ENCODE data around the gene SYNRG. TPM values are rescaled to one million over a fixed set of nuclear protein-coding genes. Genes with fewer than 3 reads are reported as not detected.

Gene SYNRG
- total and polyA plus RNA-seq, 2 of the 13 experiments (the other 11 are each of a cell fraction or from before 2014, with no cell fraction given) = 7.3 to 8.7 TPM

- in situ Hi-C loops (cut with HindIII; ENCODE audit: extremely low pct_ligation_motif_present, low pct_unique_long_range_greater_than_20kb) (no loop called here), intact Hi-C loops (cut with micrococcal nuclease; ENCODE audit: unreplicated experiment) (no loop called here)
- H4K20me1 ChIP-seq (ENCODE audit: insufficient read depth, low read length) = peaks cover 22% of the 10 kb centered on the region; the same call in 1 of the 2 replicates
- peak overlapping the region; percentile 91 to 99 (median 92) for H3K4me3 ChIP-seq (replicated peaks in 1 of 3; ENCODE audit: insufficient read depth in 1 of 3, low read depth in 2 of 3, low read length in 3 of 3)
- TSS peak; percentile 62 for BruUV-seq (replicated peaks)
- peak overlapping the region; percentile 67 for H3K27ac ChIP-seq (ENCODE audit: extremely low read length, insufficient read depth, low read length)
- ATAC-seq (peak; percentile 26), DNase-seq (ENCODE audit: low spot score) (peak; percentile 64), FAIRE-seq (no peak)
- CTCF ChIA-PET (ENCODE audit: low intra/inter-chr PET ratio, low total read pairs) = no interaction called here
- no peaks in the 10 kb centered on the region for H3K36me3 ChIP-seq (replicated peaks in 1 of 2; ENCODE audit: control insufficient read depth in 1 of 2, insufficient read depth in 2 of 2, low read length in 2 of 2)
- peaks cover 54% of the 10 kb centered on the region for H3K79me2 ChIP-seq (ENCODE audit: insufficient read depth, low read length)
- no peaks in the 10 kb centered on the region; a peak in 1 of 5 replicates for H3K27me3 ChIP-seq (ENCODE audit: control insufficient read depth in 1 of 2, insufficient read depth in 2 of 2, low read length in 2 of 2)
- POLR2A ChIA-PET = interaction anchor here (0.6 to 2.5 kb wide), 4 partner anchors 11 to 121 kb away, joined by 3 to 21 read pairs (median 5); partner anchors contain the start of genes ACACA and TADA2A
- no peaks in the 10 kb centered on the region for H3K9me3 ChIP-seq (ENCODE audit: low read length)
- H2AFZ ChIP-seq (ENCODE audit: low read length) = no peak overlapping the region
- peaks cover 66% of the 10 kb centered on the region for H3K4me1 ChIP-seq (ENCODE audit: insufficient read depth, low read length)
- H3K9ac ChIP-seq (ENCODE audit: insufficient read depth, low read depth, low read length) = peak overlapping the region; percentile 79
- peak overlapping the region; percentile 90 for H3K4me2 ChIP-seq (ENCODE audit: low read depth, low read length)
- WGBS (ENCODE audit: low lambda C conversion rate) = 4% methylated on average over 22 of the region's 24 CpGs
- TF ChIP-seq SNAPC2 (CRISPR knock-in tag; IDR thresholded peaks at IDR 0.05) (no peak), ZEB1 (IDR thresholded peaks at IDR 0.05; ENCODE audit: insufficient replicate concordance, low read depth) (no peak), FOXK2 (IDR thresholded peaks at IDR 0.05) (no peak), FOXM1 (CRISPR knock-in tag; IDR thresholded peaks at IDR 0.05) (no peak), ZNF850 (CRISPR knock-in tag; conservative IDR thresholded peaks at IDR 0.05) (no peak), ZNF224 (CRISPR knock-in tag; IDR thresholded peaks at IDR 0.05) (no peak), TOPORS (CRISPR knock-in tag; IDR thresholded peaks at IDR 0.05) (no peak), ZNF33A (CRISPR knock-in tag; IDR thresholded peaks at IDR 0.05; ENCODE audit: borderline replicate concordance) (no peak), PHF20 (CRISPR knock-in tag; IDR thresholded peaks at IDR 0.05) (no peak), SOX6 (IDR thresholded peaks at IDR 0.05) (no peak), SOX6 (CRISPR knock-in tag; IDR thresholded peaks at IDR 0.05) (no peak), ZNF615 (CRISPR knock-in tag; IDR thresholded peaks at IDR 0.05; ENCODE audit: borderline replicate concordance) (no peak), HHEX (CRISPR knock-in tag; IDR thresholded peaks at IDR 0.05) (no peak), ZNF383 (CRISPR knock-in tag; IDR thresholded peaks at IDR 0.05; ENCODE audit: borderline replicate concordance) (no peak), ZBTB3 (CRISPR knock-in tag; IDR thresholded peaks at IDR 0.05; ENCODE audit: borderline replicate concordance, low read depth) (no peak), CENPT (CRISPR knock-in tag; IDR thresholded peaks at IDR 0.05; ENCODE audit: low read depth) (no peak)
- TF ChIP-seq, protein P1, sequence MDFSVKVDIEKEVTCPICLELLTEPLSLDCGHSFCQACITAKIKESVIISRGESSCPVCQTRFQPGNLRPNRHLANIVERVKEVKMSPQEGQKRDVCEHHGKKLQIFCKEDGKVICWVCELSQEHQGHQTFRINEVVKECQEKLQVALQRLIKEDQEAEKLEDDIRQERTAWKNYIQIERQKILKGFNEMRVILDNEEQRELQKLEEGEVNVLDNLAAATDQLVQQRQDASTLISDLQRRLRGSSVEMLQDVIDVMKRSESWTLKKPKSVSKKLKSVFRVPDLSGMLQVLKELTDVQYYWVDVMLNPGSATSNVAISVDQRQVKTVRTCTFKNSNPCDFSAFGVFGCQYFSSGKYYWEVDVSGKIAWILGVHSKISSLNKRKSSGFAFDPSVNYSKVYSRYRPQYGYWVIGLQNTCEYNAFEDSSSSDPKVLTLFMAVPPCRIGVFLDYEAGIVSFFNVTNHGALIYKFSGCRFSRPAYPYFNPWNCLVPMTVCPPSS (IDR thresholded peaks at IDR 0.05) = no peak
- TF ChIP-seq, protein P2, sequence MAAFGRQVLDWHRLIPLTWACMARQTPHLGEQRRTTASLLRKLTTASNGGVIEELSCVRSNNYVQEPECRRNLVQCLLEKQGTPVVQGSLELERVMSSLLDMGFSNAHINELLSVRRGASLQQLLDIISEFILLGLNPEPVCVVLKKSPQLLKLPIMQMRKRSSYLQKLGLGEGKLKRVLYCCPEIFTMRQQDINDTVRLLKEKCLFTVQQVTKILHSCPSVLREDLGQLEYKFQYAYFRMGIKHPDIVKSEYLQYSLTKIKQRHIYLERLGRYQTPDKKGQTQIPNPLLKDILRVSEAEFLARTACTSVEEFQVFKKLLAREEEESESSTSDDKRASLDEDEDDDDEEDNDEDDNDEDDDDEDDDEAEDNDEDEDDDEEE (CRISPR knock-in tag; IDR thresholded peaks at IDR 0.05) = no peak
- TF ChIP-seq, protein P3, sequence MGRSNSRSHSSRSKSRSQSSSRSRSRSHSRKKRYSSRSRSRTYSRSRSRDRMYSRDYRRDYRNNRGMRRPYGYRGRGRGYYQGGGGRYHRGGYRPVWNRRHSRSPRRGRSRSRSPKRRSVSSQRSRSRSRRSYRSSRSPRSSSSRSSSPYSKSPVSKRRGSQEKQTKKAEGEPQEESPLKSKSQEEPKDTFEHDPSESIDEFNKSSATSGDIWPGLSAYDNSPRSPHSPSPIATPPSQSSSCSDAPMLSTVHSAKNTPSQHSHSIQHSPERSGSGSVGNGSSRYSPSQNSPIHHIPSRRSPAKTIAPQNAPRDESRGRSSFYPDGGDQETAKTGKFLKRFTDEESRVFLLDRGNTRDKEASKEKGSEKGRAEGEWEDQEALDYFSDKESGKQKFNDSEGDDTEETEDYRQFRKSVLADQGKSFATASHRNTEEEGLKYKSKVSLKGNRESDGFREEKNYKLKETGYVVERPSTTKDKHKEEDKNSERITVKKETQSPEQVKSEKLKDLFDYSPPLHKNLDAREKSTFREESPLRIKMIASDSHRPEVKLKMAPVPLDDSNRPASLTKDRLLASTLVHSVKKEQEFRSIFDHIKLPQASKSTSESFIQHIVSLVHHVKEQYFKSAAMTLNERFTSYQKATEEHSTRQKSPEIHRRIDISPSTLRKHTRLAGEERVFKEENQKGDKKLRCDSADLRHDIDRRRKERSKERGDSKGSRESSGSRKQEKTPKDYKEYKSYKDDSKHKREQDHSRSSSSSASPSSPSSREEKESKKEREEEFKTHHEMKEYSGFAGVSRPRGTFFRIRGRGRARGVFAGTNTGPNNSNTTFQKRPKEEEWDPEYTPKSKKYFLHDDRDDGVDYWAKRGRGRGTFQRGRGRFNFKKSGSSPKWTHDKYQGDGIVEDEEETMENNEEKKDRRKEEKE (IDR thresholded peaks at IDR 0.05) = no peak
These were observed 118.3 kb downstream of the SYNRG start for GRCh38 chr17:37490638-37491614.

Data from HepG2 (cell line).